ENCODE results near the gene KIF3C. TPM values are rescaled to one million over a fixed set of nuclear protein-coding genes. Genes with fewer than 3 reads are reported as not detected.

Gene KIF3C
- total RNA-seq, 1 experiment from 2014 or later = 55.7 TPM

- TSS peak; percentile 75 for BruUV-seq (replicated peaks)
- no peaks in the 10 kb centered on the region for H3K36me3 ChIP-seq (ENCODE audit: control insufficient read depth, insufficient read depth, low read length)
- intact Hi-C loops (cut with micrococcal nuclease; ENCODE audit: unreplicated experiment) (no loop called here), in situ Hi-C loops (cut with HindIII; ENCODE audit: low pct_unique_long_range_greater_than_20kb, low sequenced_read_pairs) (no loop called here)
- H3K27ac ChIP-seq (ENCODE audit: low read length) = no peak overlapping the region
- no peaks in the 10 kb centered on the region for H3K9me3 ChIP-seq (ENCODE audit: control insufficient read depth, insufficient read depth, low read depth, low read length)
- TF ChIP-seq POLR2AphosphoS5 (IDR thresholded peaks at IDR 0.05; ENCODE audit: low read depth, low read length) = no peak
- TF ChIP-seq TCF7L2 (IDR thresholded peaks at IDR 0.05; ENCODE audit: low read depth, low read length) = no peak
- TF ChIP-seq SIN3A (IDR thresholded peaks at IDR 0.05; ENCODE audit: borderline replicate concordance, insufficient read depth, low read depth, low read length) = no peak
- TF ChIP-seq REST (IDR thresholded peaks at IDR 0.05; ENCODE audit: insufficient read depth in 1 of 2, low read depth in 2 of 2, low read length in 1 of 2) = no peak
- no peak for TF ChIP-seq CTCF (IDR thresholded peaks at IDR 0.05)
- POLR2A ChIA-PET = no interaction called here
- ATAC-seq (no peak), DNase-seq (ENCODE audit: low read depth, low spot score) (no peak)
- H3K4me3 ChIP-seq (ENCODE audit: low read depth in 2 of 2, low read length in 2 of 2) = no peak overlapping the region
- CTCF ChIA-PET = no interaction called here
- no peaks in the 10 kb centered on the region for H3K4me1 ChIP-seq (ENCODE audit: control insufficient read depth, insufficient read depth, low read length)
- H3K27me3 ChIP-seq (ENCODE audit: control insufficient read depth, insufficient read depth, low read length) = no peaks in the 10 kb centered on the region
Measured at GRCh38 chr2:25926984-25927756, 55.1 kb downstream of the KIF3C start.

- DNase-seq (ENCODE audit: low read depth, low spot score) = no peak
- no peak overlapping the region for H3K27ac ChIP-seq (ENCODE audit: low read length)
- no peak overlapping the region for H3K4me3 ChIP-seq (ENCODE audit: low read depth in 2 of 2, low read length in 2 of 2)
- in situ Hi-C loops (cut with HindIII; ENCODE audit: low pct_unique_long_range_greater_than_20kb, low sequenced_read_pairs) = no loop called here
- H3K4me1 ChIP-seq (ENCODE audit: control insufficient read depth, insufficient read depth, low read length) = no peaks in the 10 kb centered on the region
- ATAC-seq = no peak
- H3K9me3 ChIP-seq (ENCODE audit: control insufficient read depth, insufficient read depth, low read depth, low read length) = no peaks in the 10 kb centered on the region
- TF ChIP-seq REST (IDR thresholded peaks at IDR 0.05; ENCODE audit: insufficient read depth in 1 of 2, low read depth in 2 of 2, low read length in 1 of 2) (no peak), POLR2AphosphoS5 (IDR thresholded peaks at IDR 0.05; ENCODE audit: low read depth, low read length) (no peak), TCF7L2 (IDR thresholded peaks at IDR 0.05; ENCODE audit: low read depth, low read length) (no peak), SIN3A (IDR thresholded peaks at IDR 0.05; ENCODE audit: borderline replicate concordance, insufficient read depth, low read depth, low read length) (no peak), CTCF (IDR thresholded peaks at IDR 0.05) (no peak)
- H3K27me3 ChIP-seq (ENCODE audit: control insufficient read depth, insufficient read depth, low read length) = no peaks in the 10 kb centered on the region
- intact Hi-C loops (cut with micrococcal nuclease; ENCODE audit: unreplicated experiment) = no loop called here
- no TSS peak for BruUV-seq (replicated peaks)
- CTCF ChIA-PET = no interaction called here
- POLR2A ChIA-PET = no interaction called here
- no peaks in the 10 kb centered on the region for H3K36me3 ChIP-seq (ENCODE audit: control insufficient read depth, insufficient read depth, low read length)
Measured at GRCh38 chr2:25922501-25922900, 59.8 kb downstream of the KIF3C start.

All from Panc1 (cell line).